GM19238 (cell line): ENCODE data around the gene IMMP1L.
"Not testable (repeated sequence)": the region's sequence is repeated elsewhere in the genome, so short reads cannot be mapped to it uniquely, and the experiment has no call there.

Experiments used
- DNase-seq: peaks from one replicate; pipeline ENCODE4 v3.0.0; 2011; ENCODE audit warnings: low spot score; ENCODE audit not compliant: insufficient read length

The IMMP1L gene

GRCh38 chr11:31509429-31510345 is at the start of gene IMMP1L, which contains the start of gene ELP4:
Gene IMMP1L (minus strand): TSS chr11:31509622. CDS start chr11:31463276, 46,346 bp downstream.
Gene ELP4 (plus strand): TSS chr11:31509767. CDS start chr11:31509785, 18 bp downstream.
- peak; percentile 90 for DNase-seq

- no peak for DNase-seq
These were observed 48.6 kb upstream of the IMMP1L start for GRCh38 chr11:31558001-31558400.

GRCh38 chr11:31555938-31556337 is 46.5 kb upstream of the IMMP1L start:
- DNase-seq: no peak

GRCh38 chr11:31542862-31543261 is 33.4 kb upstream of the IMMP1L start:
- no peak for DNase-seq

- DNase-seq: no peak
These were observed 26.1 kb upstream of the IMMP1L start for GRCh38 chr11:31535479-31535878.

- DNase-seq: no peak
These were observed 21.9 kb upstream of the IMMP1L start for GRCh38 chr11:31531293-31531692.

GRCh38 chr11:31529701-31530100 is 20.3 kb upstream of the IMMP1L start:
- DNase-seq: no peak

- DNase-seq: no peak
These were observed 19.8 kb upstream of the IMMP1L start for GRCh38 chr11:31529189-31529588.

GRCh38 chr11:31521497-31522150 is 12.2 kb upstream of the IMMP1L start:
- no peak for DNase-seq

GRCh38 chr11:31512117-31512516 is 2.7 kb upstream of the IMMP1L start:
- DNase-seq: no peak

GRCh38 chr11:31509051-31509428 is 382 bp downstream of the IMMP1L start:
- DNase-seq: no peak

GRCh38 chr11:31500560-31500959 is 8.9 kb downstream of the IMMP1L start:
- DNase-seq: no peak

- DNase-seq: no peak
These were observed 9.7 kb downstream of the IMMP1L start for GRCh38 chr11:31499576-31500178.

GRCh38 chr11:31493762-31494161 is 15.7 kb downstream of the IMMP1L start:
- DNase-seq: not testable (repeated sequence)

GRCh38 chr11:31493235-31493634 is 16.2 kb downstream of the IMMP1L start:
- DNase-seq: no peak

GRCh38 chr11:31492320-31492913 is 17.0 kb downstream of the IMMP1L start:
- no peak for DNase-seq

GRCh38 chr11:31487848-31488247 is 21.6 kb downstream of the IMMP1L start:
- DNase-seq: no peak

- DNase-seq: no peak
These were observed 24.9 kb downstream of the IMMP1L start for GRCh38 chr11:31484497-31484896.

GRCh38 chr11:31480930-31481329 is 28.5 kb downstream of the IMMP1L start:
- DNase-seq: no peak

GRCh38 chr11:31479066-31479465 is 30.4 kb downstream of the IMMP1L start:
- DNase-seq: no peak

GRCh38 chr11:31478223-31478590 is 31.2 kb downstream of the IMMP1L start:
- DNase-seq: no peak
